C1 segment of cervical spinal cord (tissue), 14 donors: ENCODE data around the gene VEZF1.
A peak's percentile ranks its signal among the peaks of the same experiment; 100 is the strongest.
"Not testable (repeated sequence)": the region's sequence is repeated elsewhere in the genome, so short reads cannot be mapped to it uniquely, and the experiment has no call there.

ENCODE experiments used
- DNase-seq, 14 donors: peaks; one replicate each; lab custom pipeline; 2025; lab: John Stamatoyannopoulos, UW

Gene VEZF1

DNA sequence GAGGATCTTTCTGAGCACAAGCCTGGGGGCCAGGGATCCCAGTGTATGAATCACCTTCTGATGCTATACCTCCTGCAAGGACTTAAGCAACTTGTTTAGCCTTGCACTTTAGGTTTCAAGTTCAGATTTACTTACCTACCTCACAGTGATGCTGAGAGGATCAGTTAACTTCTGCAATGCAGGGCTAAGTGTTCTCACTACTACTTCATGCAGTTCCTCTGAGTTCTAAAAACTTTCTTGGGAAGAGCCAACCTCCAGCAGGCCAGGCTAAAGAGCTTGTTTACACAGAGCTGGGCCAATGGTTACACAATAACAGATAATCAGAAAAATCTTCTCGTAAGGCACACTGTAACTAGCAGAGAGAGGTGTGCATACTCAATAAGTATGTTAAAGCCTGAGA is 13.0 kb downstream of the VEZF1 start:
- DNase-seq = no peak

DNA sequence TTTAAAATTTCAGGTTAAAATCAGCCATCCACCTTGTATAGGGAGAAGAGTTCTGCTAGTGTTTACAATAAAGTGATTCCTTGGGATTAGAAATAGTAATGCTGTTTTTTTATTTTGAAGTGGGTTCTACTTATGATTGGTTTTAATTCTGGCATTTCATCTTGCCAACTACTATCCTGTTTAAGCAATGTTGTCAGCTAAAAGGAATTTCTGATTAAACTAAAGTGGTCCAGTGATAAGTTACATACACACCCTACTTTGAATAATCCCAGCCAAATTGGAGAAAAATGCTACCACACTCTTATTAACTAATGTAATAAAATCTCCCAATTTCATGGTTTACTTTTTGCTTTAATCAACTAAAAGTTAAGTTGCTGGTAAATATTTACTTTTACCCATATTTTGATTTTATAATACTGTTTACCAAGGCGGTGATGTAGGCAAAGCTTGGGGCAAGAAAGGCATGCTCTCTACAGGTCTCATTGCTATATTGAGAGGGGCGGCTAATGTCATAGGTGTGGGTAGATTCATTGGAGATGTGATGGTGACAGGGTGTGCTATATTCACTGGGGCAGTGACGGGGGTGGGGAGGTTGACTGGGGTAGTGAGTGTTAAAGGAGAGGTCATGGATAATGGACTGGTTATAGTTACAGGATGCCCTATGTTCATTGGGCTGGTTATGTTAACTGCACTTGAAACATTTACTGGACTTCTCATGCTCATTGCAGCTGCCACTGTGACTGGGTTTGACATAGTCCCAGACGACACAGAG is 13.8 kb downstream of the VEZF1 start:
- not testable (repeated sequence) for DNase-seq

DNA sequence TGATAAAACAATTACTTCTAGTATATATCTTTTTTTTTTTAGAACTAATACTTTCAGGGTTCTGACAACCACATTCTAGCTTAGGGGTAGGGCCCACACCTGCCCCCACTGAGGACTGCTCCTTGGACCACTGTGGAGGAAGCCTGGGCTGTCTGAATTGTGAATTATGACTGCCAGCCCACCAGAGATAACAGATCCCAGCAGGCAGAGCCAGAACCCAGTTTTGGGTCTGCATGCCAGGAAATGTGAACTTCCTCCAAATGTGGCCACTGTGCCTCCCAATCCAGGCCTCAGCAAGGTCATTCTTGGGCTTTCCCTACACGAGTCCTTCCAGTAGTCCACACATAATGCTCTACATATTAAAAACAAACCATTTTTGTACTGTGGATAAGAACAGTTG is 15.9 kb downstream of the VEZF1 start:
- DNase-seq = no peak

DNA sequence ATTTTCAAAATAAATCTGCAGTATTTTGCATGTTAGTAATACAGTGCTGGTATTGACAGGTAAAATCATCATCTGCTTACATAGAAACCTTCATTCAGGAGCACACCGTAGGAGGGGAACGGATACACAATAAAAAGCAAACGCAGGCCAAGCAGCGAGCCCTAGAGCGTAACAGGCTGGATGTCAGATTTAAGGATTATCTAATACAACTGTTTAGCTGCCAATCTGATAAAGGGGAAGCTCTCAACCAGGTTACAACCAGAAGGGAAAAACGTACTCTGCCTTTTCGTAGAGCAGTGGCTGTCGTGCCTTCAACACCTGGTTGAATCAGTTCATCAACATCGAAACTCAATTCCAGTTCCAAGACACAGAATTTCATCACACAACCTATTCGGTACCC is 16.5 kb downstream of the VEZF1 start:
- DNase-seq = no peak

DNA sequence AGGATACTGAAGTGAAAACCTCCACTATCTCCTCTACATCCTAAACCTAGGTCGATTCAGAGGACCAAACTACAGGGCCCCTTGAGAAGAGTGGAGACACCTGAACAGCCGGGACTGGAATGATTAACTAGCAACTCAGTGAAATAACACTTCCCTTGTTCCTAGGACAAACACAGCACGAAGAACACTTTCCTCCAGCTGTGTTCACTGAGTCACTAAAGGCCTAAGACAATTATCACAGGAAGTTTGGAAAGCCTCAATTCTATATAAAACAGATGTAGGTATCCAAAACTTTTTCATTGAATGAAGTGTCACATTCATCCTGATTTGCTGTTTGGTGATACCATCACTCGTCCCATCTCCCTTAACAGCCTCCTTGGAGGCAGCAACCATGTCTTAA is 17.3 kb downstream of the VEZF1 start:
- no peak for DNase-seq

DNA sequence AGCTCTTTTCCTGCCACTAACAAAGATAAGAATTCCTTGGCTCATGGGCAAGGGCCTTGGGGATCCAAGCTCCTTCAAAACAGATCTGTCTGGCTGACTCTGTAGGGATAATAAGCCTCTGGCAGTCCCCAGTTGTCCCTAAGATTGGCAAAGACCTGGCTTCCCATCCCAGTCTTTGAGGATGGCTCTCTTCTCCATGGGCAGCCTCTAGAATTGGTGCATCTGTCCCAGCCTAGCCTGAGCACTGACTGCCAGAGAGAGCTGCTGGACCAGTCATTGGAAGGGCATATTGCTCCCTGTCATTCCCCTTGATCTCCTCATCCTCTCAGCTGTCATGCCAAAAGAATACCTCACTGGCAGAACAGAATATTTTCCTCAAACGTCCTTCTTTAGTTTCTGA is 19.6 kb downstream of the VEZF1 start:
- no peak for DNase-seq

DNA sequence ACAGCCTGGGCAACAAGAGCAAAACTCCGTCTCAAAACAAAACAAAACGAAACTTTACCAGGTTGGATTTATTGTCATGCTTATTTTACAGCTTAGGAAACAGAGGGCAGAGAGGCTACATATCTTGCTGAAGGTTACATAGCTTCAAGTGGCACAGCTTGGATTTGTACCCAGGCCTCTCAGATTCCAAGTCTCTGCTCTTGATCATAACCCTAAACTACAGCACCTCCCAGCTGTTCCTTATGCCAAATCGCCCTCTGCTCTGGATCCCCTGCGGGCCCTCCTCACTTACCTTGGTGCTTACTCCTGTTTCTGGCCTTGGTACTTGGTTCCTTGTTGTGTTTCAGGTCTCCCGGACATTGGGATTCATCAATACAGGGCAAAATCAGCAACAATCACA is 21.2 kb downstream of the VEZF1 start:
- no peak for DNase-seq

DNA sequence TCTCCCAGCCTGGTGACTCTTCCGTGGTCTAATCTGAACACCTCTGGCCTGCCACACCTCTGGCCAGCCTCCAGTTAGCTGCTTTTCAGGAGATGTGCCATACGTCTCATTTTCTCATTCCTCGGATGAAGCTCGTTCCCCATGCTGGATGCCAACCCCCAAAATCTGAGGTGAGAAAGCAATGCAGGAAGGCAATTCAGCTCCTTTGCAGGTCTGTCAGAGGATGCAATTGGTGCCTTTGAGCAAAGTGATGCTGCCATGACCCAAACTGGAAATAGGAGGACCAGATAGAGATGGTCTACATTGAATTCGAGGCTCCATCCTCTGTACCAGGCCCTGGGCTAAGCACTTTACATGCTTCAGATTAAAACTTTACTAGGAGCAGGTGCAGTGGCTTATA is 21.8 kb downstream of the VEZF1 start:
- DNase-seq = no peak

DNA sequence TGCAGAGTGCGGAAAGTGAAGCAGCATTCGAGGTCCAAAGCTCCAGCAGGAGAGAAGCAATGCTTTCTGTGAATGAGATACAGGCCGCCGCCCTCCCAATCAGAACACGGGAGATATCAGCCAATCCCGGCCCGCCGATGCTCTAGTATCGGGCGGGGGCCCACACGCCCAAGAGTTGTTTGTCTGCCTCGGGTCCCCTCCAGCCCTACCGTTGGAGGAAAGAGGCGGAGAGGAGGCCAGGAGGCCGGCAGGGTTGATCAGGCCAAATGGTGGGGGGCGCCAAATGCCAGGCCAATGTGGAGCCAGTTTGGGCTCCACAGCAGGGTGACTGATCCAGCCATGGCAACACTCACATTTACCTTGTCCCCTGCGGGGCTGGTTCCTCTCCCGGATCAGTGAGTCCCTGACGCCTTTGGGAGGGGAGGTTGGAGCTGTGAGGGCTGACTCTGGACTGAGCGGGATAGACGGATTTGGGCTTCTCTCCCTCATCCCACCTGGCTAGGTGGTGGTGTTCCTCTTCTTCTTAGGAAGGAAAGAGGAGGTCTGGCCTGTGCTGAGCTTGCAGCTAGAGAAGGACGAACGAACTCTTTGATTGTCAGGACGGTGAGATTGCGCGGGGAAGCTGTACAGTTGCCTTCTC is 22.4 kb downstream of the VEZF1 start:
- no peak for DNase-seq

DNA sequence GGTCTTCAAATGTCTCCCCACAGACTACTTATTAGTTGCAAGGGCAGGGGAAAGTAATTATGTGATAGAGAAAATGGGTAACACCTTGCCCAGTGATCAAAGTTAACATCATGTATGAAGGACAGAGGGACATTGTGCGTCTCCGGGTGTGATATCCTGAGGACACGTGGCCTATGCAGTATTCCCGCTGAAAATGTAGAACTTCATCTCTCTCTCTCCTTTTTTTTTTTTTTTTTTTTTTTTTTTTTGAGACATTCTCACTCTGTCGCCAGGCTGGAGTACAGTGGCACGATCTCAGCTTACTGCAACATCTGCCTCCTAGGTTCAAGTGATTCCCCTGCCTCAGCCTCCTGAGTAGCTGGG is 24.9 kb downstream of the VEZF1 start:
- no peak for DNase-seq

DNA sequence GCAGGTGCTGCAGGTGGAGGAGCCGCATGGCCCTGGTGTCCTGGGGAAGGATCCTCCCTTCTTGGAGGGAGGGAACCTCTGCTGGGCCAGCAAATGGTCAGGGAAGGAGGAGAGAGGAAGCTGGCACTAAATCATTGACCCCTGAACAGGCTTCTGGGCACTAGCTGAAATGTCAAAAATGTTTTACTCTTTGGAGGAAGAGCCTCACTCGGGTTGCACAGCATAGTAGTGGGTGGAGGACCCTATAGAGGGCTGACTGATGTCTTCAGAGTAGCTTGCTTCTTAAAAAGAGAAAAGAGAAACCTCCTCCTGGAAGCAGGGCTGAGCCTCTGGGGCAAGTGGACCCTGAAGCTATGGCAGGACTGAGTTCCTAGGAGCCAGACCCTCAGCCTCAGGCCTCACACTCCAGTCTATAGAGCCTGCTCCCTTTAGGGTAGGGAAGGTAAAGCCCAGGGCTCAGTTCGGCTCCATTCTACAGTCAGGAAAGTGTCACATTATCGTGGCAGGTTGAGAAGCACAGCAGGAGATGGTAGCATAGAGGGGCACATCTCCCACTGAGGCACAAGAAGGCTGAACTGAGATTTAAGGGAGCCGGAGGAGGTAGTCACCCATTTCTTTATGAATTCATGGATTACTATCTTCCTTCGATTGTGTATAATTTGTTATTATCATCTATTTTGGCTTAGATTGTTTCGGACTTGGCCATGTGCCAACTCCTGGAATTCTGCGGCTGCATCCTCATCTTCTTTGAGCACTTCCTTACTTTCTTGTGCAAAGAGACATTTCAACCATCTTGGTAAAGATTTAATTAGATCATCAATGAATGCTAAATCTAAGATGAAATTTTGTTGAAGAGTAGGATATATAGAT is 25.5 kb downstream of the VEZF1 start:
- no peak for DNase-seq

DNA sequence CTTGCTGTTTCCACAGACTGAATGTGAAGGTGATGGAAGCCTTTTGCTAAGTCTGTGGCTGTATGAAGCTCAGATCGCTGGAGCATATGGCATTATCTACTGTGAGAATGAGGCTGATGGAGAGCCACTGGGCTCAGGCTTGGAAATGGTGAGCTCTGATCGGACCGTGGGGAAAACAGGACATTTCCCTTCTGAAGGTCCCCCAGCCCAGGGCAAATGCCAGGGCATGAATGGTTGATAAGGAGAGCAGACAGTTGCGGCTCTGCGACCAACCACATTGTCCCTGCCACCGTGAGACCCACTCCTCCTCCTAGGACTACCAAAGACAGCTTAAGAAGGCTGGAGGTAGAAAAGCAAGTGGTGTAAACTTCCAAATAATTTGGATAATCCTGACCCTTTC is 28.1 kb downstream of the VEZF1 start:
- DNase-seq = no peak

DNA sequence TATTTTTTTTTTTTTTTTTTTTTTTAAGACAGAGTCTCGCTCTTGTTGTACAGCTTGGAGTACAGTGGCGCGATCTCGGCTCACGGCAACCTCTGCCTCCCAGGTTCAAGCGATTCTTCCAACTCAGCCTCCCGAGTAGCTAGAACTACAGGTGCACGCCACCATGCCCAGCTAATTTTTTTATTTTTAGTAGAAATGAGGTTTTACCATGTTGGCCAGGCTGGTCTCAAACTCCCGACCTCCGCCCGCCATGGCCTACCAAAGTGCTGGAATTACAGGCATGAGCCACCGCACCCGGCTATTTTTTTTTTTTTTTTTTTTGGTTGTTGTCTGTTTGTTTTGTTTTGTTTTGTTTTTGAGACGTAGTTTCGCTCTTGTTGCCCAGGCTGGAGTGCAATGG is 29.7 kb downstream of the VEZF1 start:
- DNase-seq = not testable (repeated sequence)

DNA sequence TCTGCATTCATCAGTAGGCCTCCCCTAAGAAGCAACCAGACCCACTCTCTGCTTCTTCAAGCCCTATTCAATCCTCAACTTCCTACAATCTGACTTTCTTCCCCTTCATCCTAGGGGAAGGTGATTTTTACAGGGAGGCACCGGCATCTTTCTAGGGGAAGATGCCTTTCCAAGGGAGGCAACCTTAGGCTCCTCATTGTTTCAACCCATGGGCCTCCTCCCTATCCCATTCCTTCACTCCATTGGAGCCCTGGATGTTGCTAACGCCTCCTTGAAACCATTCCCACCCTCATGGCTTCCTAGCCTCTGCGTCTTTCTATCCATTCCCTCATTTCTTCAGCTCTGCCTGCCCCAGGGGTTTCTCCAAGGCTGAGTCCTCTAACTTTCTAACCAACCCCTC is 30.2 kb downstream of the VEZF1 start:
- no peak for DNase-seq

DNA sequence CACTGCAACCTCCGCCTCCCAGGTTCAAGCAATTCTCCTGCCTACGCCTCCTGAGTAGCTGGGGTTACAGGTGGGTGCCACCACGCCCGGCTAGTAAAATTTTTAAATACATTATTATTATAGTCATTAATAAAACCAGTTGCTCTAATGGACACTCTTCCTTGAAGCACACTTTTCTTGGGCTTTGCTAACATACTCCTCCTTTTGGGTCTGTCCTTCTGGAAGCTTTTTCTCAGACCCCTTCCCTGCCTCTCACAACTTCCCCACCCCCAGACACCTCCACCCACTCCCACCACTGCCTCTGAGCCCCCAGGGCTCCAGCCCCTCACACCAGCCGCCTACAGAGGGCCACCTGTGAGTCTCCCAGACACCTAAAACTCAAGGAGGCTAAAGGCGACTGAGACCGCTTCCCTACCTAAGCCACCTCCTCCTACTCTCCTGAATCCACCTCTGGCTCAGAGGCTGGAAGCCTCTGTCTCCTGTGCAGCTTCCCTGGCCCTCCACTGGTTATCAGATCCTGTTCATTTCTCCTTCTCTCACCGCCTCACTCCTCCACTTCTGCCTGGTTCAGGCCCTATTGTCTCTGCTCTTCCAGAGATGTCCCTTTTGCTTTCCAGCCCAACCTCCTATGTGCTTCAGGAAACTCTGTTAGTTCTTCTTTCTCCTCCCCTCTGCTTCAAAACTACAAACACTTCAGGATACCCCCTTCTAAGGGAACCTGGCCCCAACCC is 30.8 kb downstream of the VEZF1 start:
- DNase-seq = no peak

DNA sequence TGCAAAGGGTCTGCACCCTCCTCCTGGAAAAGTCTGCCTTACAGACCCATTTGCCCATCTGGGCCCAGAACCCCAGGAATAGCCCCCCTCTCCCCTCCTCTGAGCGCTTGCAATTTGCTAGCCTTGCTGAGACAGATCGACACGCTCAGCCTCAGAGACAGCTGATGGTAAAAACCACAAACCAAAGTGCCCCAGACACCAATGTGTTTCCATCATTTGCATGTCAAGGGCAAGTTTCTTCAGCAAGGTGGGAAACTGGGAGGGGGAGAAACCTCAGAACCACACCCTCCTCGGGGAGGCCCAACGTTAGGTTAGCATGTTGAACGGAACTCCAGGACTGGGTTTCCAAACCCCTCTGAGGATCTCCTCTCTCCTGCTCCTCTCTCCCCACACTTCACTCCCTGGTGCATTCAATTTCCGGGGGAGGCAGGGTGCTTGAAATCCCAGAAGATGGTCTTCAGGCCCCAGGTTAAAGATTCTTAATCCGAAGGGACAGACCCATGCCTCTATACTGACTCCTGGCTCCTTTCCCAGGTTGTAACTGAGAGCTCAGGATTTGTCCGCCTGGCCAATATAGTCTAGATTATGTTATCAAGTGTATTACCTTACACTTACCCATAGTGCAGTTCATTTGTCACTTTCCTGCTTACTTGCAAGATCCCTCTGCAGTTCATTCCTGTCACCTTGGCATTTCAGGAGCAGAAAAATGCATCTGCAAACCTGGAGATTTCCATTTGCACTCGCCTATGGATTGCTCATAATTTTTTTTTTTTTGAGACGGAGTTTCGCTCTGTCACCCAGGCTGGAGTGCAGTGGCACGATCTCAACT is 31.5 kb downstream of the VEZF1 start:
- DNase-seq = no peak

DNA sequence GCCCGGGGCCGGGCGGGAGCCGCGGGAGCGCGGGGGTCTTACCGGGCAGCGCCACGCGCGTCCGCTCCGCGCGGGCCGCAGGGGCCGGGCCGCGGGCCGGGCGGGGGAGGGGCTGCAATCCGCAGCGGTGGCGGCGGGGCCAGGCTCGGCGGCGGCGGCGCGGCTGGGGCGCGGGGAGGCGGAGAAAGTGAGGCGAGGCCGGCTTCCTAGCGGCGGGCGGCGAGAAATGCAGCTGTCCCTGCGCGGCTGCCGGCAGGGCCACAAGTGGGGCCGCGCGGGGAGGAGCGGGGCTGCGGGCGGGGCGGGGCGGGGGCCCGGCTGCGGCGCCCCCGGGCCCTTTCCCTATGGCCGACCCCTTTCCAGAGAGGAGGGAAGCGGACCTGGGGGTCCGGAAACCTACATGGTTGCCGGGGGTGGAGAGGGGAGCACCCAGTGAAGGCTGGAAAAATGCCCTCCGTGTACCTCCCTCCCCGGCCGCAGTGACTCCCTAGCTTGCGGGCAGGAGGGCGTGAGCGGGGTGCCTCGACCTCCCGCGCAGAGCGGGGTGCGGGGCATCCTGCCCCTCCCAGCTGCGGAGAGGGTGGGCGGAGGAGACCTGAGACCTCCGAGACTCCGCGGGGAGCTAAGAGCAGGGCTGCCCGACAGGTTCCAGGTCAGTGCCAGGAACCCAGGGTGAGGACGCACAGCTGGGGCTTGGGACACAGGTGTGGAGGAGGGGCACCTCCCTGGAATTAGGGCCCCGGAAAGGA is 32.7 kb downstream of the VEZF1 start, which contains the start of gene CUEDC1:
TSS of gene CUEDC1 (minus strand) at position 230 of the 749 bp plus-strand sequence. CDS start 69,848 bp downstream, outside the sequence.
- peak in 10 of 14 donors; percentile 48 to 82 (median 69) for DNase-seq

DNA sequence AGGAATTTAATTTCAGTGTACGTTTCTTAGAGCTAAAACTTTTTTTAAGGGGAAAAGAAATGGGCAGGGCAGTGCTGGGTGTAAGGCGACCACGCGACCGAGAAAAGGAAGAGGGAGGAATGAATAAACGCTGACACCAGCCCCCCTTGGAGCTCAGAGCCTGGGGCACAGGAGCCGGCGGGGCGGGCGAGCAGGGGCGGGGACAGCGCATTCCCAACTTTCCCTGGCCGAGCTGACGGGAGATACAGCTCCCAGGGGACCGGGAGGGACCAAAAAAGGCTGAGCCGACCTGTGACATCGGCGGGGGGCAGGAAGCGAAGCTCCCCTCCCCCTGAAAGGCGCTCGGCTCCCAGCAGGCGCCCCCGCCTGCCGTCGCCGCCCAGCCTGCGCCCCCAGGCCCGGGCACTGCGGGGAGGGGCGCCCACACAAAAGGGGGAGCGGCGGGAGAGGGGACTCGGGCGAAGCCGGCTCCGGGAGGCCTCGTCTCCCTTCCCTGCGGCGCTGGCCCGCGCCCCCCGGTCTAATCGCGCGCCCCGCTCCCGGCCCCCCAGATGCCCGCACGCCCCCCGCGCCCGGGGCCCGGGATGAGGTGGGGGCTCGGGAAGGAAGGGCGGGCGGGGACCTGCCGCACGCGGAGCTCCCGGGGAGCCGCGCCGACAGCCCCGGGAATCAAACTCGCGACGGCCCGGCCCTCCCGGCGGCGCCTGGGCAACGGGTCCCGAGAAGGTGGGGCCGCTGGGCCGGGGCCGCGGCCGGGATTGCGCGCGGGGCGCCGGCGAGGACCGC is 33.5 kb downstream of the VEZF1 start:
- peak in 7 of 14 donors; percentile 11 to 72 (median 60) for DNase-seq

DNA sequence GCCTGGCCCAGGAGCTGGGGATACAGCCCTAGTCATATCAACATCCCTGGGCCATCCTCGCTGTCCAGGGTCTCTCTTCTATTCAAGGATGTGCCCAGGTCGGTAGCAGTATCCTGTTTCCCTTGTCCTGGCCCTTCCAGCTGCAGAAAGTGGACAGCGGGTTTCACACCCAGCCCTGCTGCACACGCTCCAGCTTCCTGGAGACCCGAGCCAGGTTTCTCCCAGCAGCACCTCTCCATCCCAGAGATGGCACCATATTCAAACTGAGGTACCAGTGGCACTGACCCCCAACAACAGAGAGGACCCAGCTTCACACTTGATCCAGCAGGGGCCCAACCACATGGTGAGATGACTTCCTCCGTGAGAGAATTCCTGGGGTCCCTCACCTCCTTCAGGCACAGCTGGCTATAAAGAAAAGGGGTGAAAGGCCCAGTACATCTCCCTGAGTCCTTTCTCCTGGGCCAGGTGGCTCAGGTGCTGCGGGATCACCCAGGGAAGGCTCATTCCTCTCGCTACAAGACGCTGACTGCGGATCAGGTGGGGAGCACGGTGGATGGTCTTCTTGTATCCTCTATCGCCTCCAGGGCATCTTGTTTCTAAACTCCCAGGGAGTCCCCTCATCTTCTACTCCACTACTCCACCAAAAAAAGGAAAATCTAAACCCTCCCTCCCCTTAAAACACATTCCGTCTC is 34.2 kb downstream of the VEZF1 start:
- DNase-seq = no peak
